Measurements from ENCODE around the gene AP5S1. TPM values are rescaled to one million over a fixed set of nuclear protein-coding genes. Genes with fewer than 3 reads are reported as not detected.

Gene AP5S1
- polyA plus RNA-seq, 1 experiment, result 7.8 TPM

- Histone ChIP-seq H3K9me3 (ENCODE audit: control insufficient read depth, insufficient read depth, low read length) (no peaks in the 10 kb centered on the region; the same call in 1 of the 2 replicates), H3K27ac (ENCODE audit: low read depth, low read length) (no peak overlapping the region), H3K4me3 (ENCODE audit: low read depth, low read length) (no peak overlapping the region), H3K27me3 (ENCODE audit: control insufficient read depth, insufficient read depth, low read length) (no peaks in the 10 kb centered on the region)
- CTCF ChIA-PET, result no interaction called here
- DNase-seq (ENCODE audit: low read depth, low spot score), result no peak
- POLR2A ChIA-PET, result no interaction called here
- TF ChIP-seq CTCF (IDR thresholded peaks at IDR 0.05; ENCODE audit: low read depth, low read length), result no peak
These were observed 54.0 kb downstream of the AP5S1 start for GRCh38 chr20:3874194-3874844.

- CTCF ChIA-PET, result interaction anchor here (0.7 kb wide), 1 partner anchor 197 kb away, joined by 5 read pairs; no protein-coding TSS in a partner anchor
These were observed 55.1 kb downstream of the AP5S1 start for GRCh38 chr20:3875378-3875974.

GRCh38 chr20:3876000-3876399, 55.7 kb downstream of the AP5S1 start:
- DNase-seq (ENCODE audit: low read depth, low spot score), result no peak
- CTCF ChIA-PET, result no interaction called here
- no peak for TF ChIP-seq CTCF (IDR thresholded peaks at IDR 0.05; ENCODE audit: low read depth, low read length)
- H3K27ac ChIP-seq (ENCODE audit: low read depth, low read length), result no peak overlapping the region
- POLR2A ChIA-PET, result interaction anchor here (0.6 to 1.2 kb wide), 3 partner anchors 9 to 13 kb away, joined by 3 to 7 read pairs (median 3); no protein-coding TSS in a partner anchor
- H3K27me3 ChIP-seq (ENCODE audit: control insufficient read depth, insufficient read depth, low read length), result no peaks in the 10 kb centered on the region
- no peak overlapping the region for H3K4me3 ChIP-seq (ENCODE audit: low read depth, low read length)
- H3K9me3 ChIP-seq (ENCODE audit: control insufficient read depth, insufficient read depth, low read length), result no peaks in the 10 kb centered on the region; the same call in 1 of the 2 replicates

More at GRCh38 chr20:3875378-3875974, 55.1 kb downstream of the AP5S1 start:
- Histone ChIP-seq H3K27ac (ENCODE audit: low read depth, low read length) (no peak overlapping the region), H3K27me3 (ENCODE audit: control insufficient read depth, insufficient read depth, low read length) (no peaks in the 10 kb centered on the region), H3K4me3 (ENCODE audit: low read depth, low read length) (no peak overlapping the region), H3K9me3 (ENCODE audit: control insufficient read depth, insufficient read depth, low read length) (no peaks in the 10 kb centered on the region; the same call in 1 of the 2 replicates)
- POLR2A ChIA-PET, result interaction anchor here (0.5 to 1.2 kb wide), 4 partner anchors 8 to 45 kb away, joined by 3 to 9 read pairs (median 5); no protein-coding TSS in a partner anchor
- no peak for DNase-seq (ENCODE audit: low read depth, low spot score)
- TF ChIP-seq CTCF (IDR thresholded peaks at IDR 0.05; ENCODE audit: low read depth, low read length), result no peak

- CTCF ChIA-PET, result no interaction called here
- Histone ChIP-seq H3K4me3 (ENCODE audit: low read depth, low read length) (no peak overlapping the region), H3K27me3 (ENCODE audit: control insufficient read depth, insufficient read depth, low read length) (no peaks in the 10 kb centered on the region), H3K27ac (ENCODE audit: low read depth, low read length) (no peak overlapping the region), H3K9me3 (ENCODE audit: control insufficient read depth, insufficient read depth, low read length) (no peaks in the 10 kb centered on the region; the same call in 1 of the 2 replicates)
- TF ChIP-seq CTCF (IDR thresholded peaks at IDR 0.05; ENCODE audit: low read depth, low read length), result no peak
- POLR2A ChIA-PET, result interaction anchor here (1.2 kb wide), 1 partner anchor 218 kb away, joined by 4 read pairs; no protein-coding TSS in a partner anchor
- no peak for DNase-seq (ENCODE audit: low read depth, low spot score)
These were observed 56.3 kb downstream of the AP5S1 start for GRCh38 chr20:3876676-3877075.

Other genes starting within 250 kb of the AP5S1 start
- not detected in 2 replicates for gene GFRA4, start 157.1 kb upstream of the AP5S1 start, polyA plus RNA-seq (2011; rRNA removed)
- gene ADAM33, start 138.5 kb upstream of the AP5S1 start, polyA plus RNA-seq (2011; rRNA removed), result 16.3 and 18.3 TPM in 2 replicates
- not detected in 2 replicates for gene SIGLEC1, start 107.9 kb upstream of the AP5S1 start, polyA plus RNA-seq (2011; rRNA removed)
- gene HSPA12B, start 87.9 kb upstream of the AP5S1 start, polyA plus RNA-seq (2011; rRNA removed), result 0.05 and 0.09 TPM in 2 replicates
- 22.6 and 29.2 TPM in 2 replicates for gene ADISSP, start 52.8 kb upstream of the AP5S1 start, polyA plus RNA-seq (2011; rRNA removed)
- 0.12 TPM in 2 replicates for gene SPEF1, start 39.1 kb upstream of the AP5S1 start, polyA plus RNA-seq (2011; rRNA removed)
- gene CENPB, start 33.8 kb upstream of the AP5S1 start, polyA plus RNA-seq (2011; rRNA removed), result 29.7 and 37.0 TPM in 2 replicates
- 57.3 and 58.9 TPM in 2 replicates for gene CDC25B, start 24.2 kb upstream of the AP5S1 start, polyA plus RNA-seq (2011; rRNA removed)
- 16.4 and 18.2 TPM in 2 replicates for gene MAVS, start 26.3 kb downstream of the AP5S1 start, polyA plus RNA-seq (2011; rRNA removed)
- gene PANK2, start 68.8 kb downstream of the AP5S1 start, polyA plus RNA-seq (2011; rRNA removed), result 24.9 and 32.2 TPM in 2 replicates
- gene RNF24, start 195.0 kb downstream of the AP5S1 start, polyA plus RNA-seq (2011; rRNA removed), result 24.7 and 30.8 TPM in 2 replicates

Measured in AG04450 (cell line).